Hepatocyte (in vitro differentiated cells): ENCODE results near the gene CPOX.

ENCODE experiments used
- EZH2 ChIP-seq: fragments of 200-600 bp; sonication (generic); IDR thresholded peaks from 2 replicates; pipeline ENCODE4 v1.6.1; 2016; ENCODE audit warnings: antibody characterized with exemption, mild to moderate bottlenecking, borderline replicate concordance
- EZH2phosphoT487 ChIP-seq: fragments of 200-600 bp; sonication (generic); IDR thresholded peaks from one replicate; pipeline ENCODE4 v1.6.1; 2018; ENCODE audit warnings: antibody characterized with exemption, mild to moderate bottlenecking, low read depth, moderate library complexity; ENCODE audit not compliant: unreplicated experiment, severe bottlenecking
- TF ChIP-seq, protein P1 (sequence below): fragments of 200-600 bp; sonication (generic); IDR thresholded peaks from 2 replicates; pipeline ENCODE4 v1.5.1; 2016; ENCODE audit warnings: antibody characterized with exemption, mild to moderate bottlenecking; ENCODE audit not compliant: poor library complexity

- TF ChIP-seq, protein P1, sequence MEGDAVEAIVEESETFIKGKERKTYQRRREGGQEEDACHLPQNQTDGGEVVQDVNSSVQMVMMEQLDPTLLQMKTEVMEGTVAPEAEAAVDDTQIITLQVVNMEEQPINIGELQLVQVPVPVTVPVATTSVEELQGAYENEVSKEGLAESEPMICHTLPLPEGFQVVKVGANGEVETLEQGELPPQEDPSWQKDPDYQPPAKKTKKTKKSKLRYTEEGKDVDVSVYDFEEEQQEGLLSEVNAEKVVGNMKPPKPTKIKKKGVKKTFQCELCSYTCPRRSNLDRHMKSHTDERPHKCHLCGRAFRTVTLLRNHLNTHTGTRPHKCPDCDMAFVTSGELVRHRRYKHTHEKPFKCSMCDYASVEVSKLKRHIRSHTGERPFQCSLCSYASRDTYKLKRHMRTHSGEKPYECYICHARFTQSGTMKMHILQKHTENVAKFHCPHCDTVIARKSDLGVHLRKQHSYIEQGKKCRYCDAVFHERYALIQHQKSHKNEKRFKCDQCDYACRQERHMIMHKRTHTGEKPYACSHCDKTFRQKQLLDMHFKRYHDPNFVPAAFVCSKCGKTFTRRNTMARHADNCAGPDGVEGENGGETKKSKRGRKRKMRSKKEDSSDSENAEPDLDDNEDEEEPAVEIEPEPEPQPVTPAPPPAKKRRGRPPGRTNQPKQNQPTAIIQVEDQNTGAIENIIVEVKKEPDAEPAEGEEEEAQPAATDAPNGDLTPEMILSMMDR, result no peak
- TF ChIP-seq EZH2, result no peak
- no peak for TF ChIP-seq EZH2phosphoT487
Observed at GRCh38 chr3:98598492-98598891, 5.1 kb upstream of the CPOX start.
